Spleen (tissue), 3 donors: ENCODE results near the gene P2RY6.

Source experiments
- POLR2A ChIP-seq, 3 donors: fragments of 450-650 bp; IDR thresholded peaks; one replicate each; pipeline ENCODE4 v1.5.1; 2017; ENCODE audit warnings: antibody characterized with exemption in 3 of 3, mild to moderate bottlenecking in 1 of 3
- POLR2AphosphoS5 ChIP-seq, 3 donors: sonication (generic); formaldehyde crosslinking; IDR thresholded peaks; one replicate each; pipeline ENCODE4 v1.5.1; 2017; ENCODE audit warnings: antibody characterized with exemption in 3 of 3

DNA sequence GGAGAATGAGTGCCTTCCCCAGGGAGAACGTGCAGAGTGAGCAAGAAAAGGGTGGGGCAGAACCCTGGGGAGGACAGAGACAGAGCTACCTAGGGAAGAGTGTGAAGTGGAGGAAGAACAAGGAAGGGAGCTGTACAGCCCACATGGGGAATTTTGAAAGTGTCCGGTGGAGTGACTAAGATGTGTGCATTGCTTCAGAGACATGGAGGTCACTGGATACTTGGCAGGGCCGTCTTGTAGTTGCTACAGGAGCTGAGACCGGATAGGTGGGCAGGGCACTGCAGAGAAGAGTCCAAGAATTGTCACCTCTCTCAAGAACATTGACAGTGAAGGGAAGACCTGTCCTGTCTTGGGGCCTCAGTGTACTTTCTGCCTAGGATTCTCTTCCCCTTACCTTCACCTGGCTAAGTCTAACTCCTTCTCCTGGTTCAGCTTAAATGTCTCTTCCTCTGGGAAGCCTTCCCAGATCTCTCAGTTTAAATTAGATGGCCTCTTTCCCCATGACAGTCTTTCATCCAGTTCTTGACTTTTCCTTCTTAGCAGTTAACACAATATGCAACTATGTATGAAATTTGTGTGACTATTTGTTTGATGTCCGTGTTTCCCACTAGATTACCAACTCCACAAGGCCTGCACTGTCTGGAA lies 9.2 kb upstream of the P2RY6 start:
- TF ChIP-seq POLR2AphosphoS5 (IDR thresholded peaks at IDR 0.05) (no peak), POLR2A (IDR thresholded peaks at IDR 0.05) (no peak)
